Sigmoid colon (tissue), 4 donors: ENCODE data around the gene UBE2Q2.

Source experiments
- EP300 ChIP-seq, 4 donors: sonication (generic); formaldehyde crosslinking; IDR thresholded peaks; one replicate each; pipeline ENCODE4 v1.6.1; 2017; ENCODE audit warnings: antibody characterized with exemption in 4 of 4
- TF ChIP-seq, protein P1 (sequence below), 4 experiments: fragments of 450-650 bp in 3 of 4; fragments of 200-600 bp in 1 of 4; IDR thresholded peaks; one replicate each; pipeline ENCODE4 v1.5.1; 2016 to 2019; ENCODE audit warnings: antibody characterized with exemption in 4 of 4, mild to moderate bottlenecking in 3 of 4, moderate library complexity in 2 of 4

DNA sequence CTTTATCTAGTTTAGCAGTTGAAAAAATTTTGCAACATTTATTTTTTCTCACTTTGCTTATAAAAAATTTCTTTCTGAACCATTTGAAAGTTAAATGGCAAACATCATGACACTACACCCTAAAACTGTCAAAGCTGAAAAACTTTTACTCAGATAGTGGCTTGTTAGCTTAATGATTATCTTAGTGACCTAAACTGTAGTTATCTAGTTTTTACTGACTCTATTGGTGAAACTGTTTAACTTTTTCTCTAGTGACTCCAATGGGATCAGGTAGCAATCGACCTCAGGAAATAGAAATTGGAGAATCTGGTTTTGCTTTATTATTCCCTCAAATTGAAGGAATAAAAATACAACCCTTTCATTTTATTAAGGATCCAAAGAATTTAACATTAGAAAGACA, 73.7 kb downstream of the UBE2Q2 start:
- no peak for TF ChIP-seq EP300 (IDR thresholded peaks at IDR 0.05)
- TF ChIP-seq, protein P1, sequence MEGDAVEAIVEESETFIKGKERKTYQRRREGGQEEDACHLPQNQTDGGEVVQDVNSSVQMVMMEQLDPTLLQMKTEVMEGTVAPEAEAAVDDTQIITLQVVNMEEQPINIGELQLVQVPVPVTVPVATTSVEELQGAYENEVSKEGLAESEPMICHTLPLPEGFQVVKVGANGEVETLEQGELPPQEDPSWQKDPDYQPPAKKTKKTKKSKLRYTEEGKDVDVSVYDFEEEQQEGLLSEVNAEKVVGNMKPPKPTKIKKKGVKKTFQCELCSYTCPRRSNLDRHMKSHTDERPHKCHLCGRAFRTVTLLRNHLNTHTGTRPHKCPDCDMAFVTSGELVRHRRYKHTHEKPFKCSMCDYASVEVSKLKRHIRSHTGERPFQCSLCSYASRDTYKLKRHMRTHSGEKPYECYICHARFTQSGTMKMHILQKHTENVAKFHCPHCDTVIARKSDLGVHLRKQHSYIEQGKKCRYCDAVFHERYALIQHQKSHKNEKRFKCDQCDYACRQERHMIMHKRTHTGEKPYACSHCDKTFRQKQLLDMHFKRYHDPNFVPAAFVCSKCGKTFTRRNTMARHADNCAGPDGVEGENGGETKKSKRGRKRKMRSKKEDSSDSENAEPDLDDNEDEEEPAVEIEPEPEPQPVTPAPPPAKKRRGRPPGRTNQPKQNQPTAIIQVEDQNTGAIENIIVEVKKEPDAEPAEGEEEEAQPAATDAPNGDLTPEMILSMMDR (IDR thresholded peaks at IDR 0.05), result no peak
